GM19467 (cell line): ENCODE data around the gene C2CD4C.
"Not testable (repeated sequence)": the region's sequence is repeated elsewhere in the genome, so short reads cannot be mapped to it uniquely, and the experiment has no call there.

ENCODE experiments used
- ATAC-seq: cut with Tn5 transposase; IDR thresholded peaks from one replicate; pipeline ENCODE4 v1.9.1; 2021; ENCODE audit warnings: mild to moderate bottlenecking, moderate library complexity; ENCODE audit not compliant: unreplicated experiment

Gene C2CD4C

GRCh38 chr19:408902-409515 lies at the start of gene C2CD4C:
Gene C2CD4C (minus strand): TSS chr19:409147. CDS start chr19:408361, 786 bp downstream.
- ATAC-seq: no peak

GRCh38 chr19:458091-459042 lies 49.4 kb upstream of the C2CD4C start:
- no peak for ATAC-seq

- ATAC-seq: no peak
Observed at GRCh38 chr19:457636-458035, 48.7 kb upstream of the C2CD4C start.

- ATAC-seq: no peak
Observed at GRCh38 chr19:456547-457110, 47.7 kb upstream of the C2CD4C start.

- no peak for ATAC-seq
Observed at GRCh38 chr19:455851-456546, 47.1 kb upstream of the C2CD4C start.

GRCh38 chr19:455031-455705 lies 46.2 kb upstream of the C2CD4C start:
- no peak for ATAC-seq

GRCh38 chr19:453606-454005 lies 44.7 kb upstream of the C2CD4C start:
- ATAC-seq: no peak

- ATAC-seq: no peak
Observed at GRCh38 chr19:452829-453228, 43.9 kb upstream of the C2CD4C start.

- not testable (repeated sequence) for ATAC-seq
Observed at GRCh38 chr19:450912-451481, 42.0 kb upstream of the C2CD4C start.

GRCh38 chr19:449916-450315 lies 41.0 kb upstream of the C2CD4C start:
- ATAC-seq: no peak

GRCh38 chr19:447816-448560 lies 39.0 kb upstream of the C2CD4C start:
- ATAC-seq: no peak

GRCh38 chr19:447064-447426 lies 38.1 kb upstream of the C2CD4C start:
- ATAC-seq: no peak

GRCh38 chr19:444677-445210 lies 35.8 kb upstream of the C2CD4C start:
- ATAC-seq: no peak

GRCh38 chr19:443005-443404 lies 34.1 kb upstream of the C2CD4C start:
- ATAC-seq: no peak

GRCh38 chr19:442085-442484 lies 33.1 kb upstream of the C2CD4C start:
- no peak for ATAC-seq

GRCh38 chr19:441213-441836 lies 32.4 kb upstream of the C2CD4C start:
- ATAC-seq: no peak

GRCh38 chr19:440391-441212 lies 31.7 kb upstream of the C2CD4C start:
- ATAC-seq: no peak
